ENCODE measurements around the gene TRIM10.

TRIM10 gene

DNA sequence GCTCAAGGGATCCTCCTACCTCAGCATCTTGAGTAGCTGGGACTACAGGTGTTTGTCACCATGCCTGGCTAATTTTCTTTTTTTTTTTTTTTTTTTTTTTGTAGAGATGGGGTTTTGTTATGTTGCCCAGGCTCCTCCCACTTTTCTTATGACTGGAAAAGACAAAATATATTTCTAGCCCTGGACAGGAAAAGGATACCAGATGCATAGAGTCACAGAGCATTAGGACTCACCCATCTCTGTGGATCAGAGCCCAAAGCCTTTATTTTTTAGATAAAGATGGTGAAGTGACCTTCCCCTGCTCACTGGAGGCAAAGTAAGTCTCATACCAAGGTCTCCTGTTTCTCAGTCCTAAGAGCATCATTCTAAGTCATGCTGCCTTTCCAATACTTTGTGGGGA, 3.4 kb downstream of the TRIM10 start:
- no peak overlapping the region for H3K4me3 ChIP-seq (ENCODE audit: low read depth, low read length)
- no peak for DNase-seq
- TF ChIP-seq, protein P1, sequence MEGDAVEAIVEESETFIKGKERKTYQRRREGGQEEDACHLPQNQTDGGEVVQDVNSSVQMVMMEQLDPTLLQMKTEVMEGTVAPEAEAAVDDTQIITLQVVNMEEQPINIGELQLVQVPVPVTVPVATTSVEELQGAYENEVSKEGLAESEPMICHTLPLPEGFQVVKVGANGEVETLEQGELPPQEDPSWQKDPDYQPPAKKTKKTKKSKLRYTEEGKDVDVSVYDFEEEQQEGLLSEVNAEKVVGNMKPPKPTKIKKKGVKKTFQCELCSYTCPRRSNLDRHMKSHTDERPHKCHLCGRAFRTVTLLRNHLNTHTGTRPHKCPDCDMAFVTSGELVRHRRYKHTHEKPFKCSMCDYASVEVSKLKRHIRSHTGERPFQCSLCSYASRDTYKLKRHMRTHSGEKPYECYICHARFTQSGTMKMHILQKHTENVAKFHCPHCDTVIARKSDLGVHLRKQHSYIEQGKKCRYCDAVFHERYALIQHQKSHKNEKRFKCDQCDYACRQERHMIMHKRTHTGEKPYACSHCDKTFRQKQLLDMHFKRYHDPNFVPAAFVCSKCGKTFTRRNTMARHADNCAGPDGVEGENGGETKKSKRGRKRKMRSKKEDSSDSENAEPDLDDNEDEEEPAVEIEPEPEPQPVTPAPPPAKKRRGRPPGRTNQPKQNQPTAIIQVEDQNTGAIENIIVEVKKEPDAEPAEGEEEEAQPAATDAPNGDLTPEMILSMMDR (IDR thresholded peaks at IDR 0.05; ENCODE audit: low read depth, low read length): no peak

DNA sequence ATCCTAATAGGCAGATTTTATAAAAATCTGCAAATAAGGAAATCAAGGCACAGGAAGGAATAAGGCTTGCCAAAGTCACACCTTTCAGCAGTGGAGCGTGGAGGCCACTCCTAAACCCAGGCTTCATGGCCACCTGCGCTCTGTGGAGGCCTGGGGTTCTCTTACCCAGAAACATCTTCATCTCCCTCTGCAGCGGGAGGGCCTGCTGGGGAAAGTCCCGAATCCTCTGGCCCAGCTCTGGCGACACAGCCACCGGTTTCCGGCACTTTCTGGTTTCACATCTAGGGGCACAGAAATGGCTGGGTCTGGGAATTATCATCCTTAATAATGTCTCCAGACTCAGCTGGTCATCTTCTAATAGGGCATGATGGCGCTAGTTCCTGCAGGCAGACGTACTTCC, 4.2 kb downstream of the TRIM10 start:
- Histone ChIP-seq H3K4me3 (ENCODE audit: low read depth, low read length) (no peak overlapping the region), H3K36me3 (no peaks in the 10 kb centered on the region), H3K27me3 (ENCODE audit: insufficient read depth, low read depth, severe bottlenecking) (peaks cover 94% of the 10 kb centered on the region), H3K9me3 (ENCODE audit: severe bottlenecking) (no peaks in the 10 kb centered on the region), H3K27ac (no peak overlapping the region)
- DNase-seq: no peak
- TF ChIP-seq, protein P1 (IDR thresholded peaks at IDR 0.05; ENCODE audit: low read depth, low read length): no peak

More for the DNA sequence above, 3.4 kb downstream of the TRIM10 start:
- H3K36me3 ChIP-seq: no peaks in the 10 kb centered on the region
- H3K27me3 ChIP-seq (ENCODE audit: insufficient read depth, low read depth, severe bottlenecking): peaks cover 90% of the 10 kb centered on the region
- H3K9me3 ChIP-seq (ENCODE audit: severe bottlenecking): no peaks in the 10 kb centered on the region
- no peak overlapping the region for H3K27ac ChIP-seq

DNA sequence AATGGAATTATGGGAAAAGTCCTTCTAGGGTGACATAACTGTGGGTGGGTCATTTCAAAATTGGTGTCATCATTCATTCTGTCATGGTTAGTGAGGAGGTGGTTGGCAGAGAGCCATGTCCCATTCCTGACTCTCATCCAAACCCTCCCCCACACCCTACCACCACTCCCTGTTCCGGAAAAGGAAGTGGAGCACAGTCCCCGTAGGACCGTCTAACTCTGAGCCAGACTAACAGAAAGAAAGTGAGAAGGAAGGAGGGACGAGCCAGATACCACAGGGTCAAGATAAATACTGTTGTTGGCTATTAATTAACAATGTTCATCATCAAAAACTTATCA, 4.8 kb downstream of the TRIM10 start:
- Histone ChIP-seq H3K36me3 (no peaks in the 10 kb centered on the region), H3K27me3 (ENCODE audit: insufficient read depth, low read depth, severe bottlenecking) (peaks cover 97% of the 10 kb centered on the region), H3K9me3 (ENCODE audit: severe bottlenecking) (no peaks in the 10 kb centered on the region), H3K27ac (no peak overlapping the region), H3K4me3 (ENCODE audit: low read depth, low read length) (no peak overlapping the region)
- TF ChIP-seq, protein P1 (IDR thresholded peaks at IDR 0.05; ENCODE audit: low read depth, low read length): no peak
- DNase-seq: no peak

DNA sequence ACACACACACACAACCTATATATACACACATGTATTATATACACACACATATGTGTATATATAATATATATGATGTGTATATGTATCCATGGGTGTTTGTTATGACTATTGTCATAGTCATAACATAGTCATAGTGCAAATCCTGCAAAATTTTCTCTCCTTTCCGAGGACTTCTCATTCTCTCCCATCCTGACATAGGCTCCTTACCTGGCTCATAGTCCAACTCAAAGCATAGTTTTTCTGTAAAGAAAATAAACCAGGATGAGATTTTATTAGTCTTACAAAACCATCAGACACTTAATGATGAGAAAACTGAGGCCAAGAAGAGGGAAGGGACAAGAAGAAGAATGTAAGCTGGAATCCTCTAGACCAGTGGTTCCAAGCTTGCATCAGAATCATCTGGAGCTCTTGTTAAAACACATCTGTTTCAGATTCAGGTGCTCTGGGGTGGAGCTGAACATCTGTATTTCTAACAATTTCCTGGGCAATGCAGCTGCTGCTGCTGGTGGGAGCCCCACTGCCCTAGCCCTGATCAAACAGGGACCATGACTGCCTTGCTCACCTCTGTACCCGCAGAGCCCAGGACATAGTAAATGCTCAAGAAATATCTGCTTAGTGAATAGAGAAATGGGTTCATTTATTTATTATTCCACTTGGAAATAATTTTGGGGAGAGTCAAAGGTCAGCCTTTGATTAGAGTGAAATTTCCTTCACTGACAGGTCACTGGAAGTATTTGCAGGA, 5.3 kb downstream of the TRIM10 start:
- no peak overlapping the region for H3K4me3 ChIP-seq (ENCODE audit: low read depth, low read length)
- no peak overlapping the region for H3K27ac ChIP-seq
- H3K36me3 ChIP-seq: no peaks in the 10 kb centered on the region
- H3K9me3 ChIP-seq (ENCODE audit: severe bottlenecking): peaks cover 4% of the 10 kb centered on the region
- TF ChIP-seq, protein P1 (IDR thresholded peaks at IDR 0.05; ENCODE audit: low read depth, low read length): no peak
- DNase-seq: no peak
- peaks cover 97% of the 10 kb centered on the region for H3K27me3 ChIP-seq (ENCODE audit: insufficient read depth, low read depth, severe bottlenecking)

DNA sequence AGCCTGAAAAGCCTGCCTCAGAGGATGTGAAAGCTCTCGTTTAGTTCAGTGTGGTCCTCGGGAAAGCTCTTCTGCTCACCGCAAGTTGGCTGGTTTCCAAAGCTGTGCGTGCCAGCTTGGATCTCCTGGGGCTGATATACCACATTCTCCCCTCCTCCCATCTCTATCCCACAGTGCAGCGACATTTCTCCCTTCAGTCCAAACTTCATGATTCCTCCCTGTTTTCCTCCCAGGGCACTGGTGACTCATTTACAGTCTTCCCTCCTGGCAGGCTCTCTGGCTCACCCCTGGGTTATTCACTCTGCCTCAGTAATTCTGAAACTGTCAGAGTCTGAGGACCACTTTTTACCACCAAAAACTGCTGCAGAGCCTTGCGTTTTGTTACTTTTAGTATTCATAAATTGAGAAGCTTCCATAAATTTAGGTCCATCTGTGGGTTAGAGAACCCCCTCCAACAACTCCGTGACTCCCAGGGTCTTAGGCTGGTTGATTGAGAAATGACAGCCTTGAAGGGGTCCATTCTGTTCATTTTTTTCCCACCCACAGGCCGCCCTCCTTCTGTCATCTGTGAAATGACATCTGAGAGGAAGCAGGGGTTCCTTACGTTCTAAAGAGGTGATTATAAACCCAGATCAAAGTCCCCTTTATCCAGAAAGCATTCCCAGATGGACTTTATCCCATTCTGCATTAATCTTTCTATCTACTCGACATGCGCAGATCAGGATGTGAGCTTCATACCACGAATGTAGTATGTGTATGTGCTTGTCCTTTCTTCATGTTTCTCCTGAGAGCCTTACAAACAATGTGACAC, 6.1 kb downstream of the TRIM10 start:
- Histone ChIP-seq H3K36me3 (no peaks in the 10 kb centered on the region), H3K27ac (no peak overlapping the region), H3K9me3 (ENCODE audit: severe bottlenecking) (peaks cover 4% of the 10 kb centered on the region), H3K27me3 (ENCODE audit: insufficient read depth, low read depth, severe bottlenecking) (peaks cover 97% of the 10 kb centered on the region), H3K4me3 (ENCODE audit: low read depth, low read length) (no peak overlapping the region)
- no peak for DNase-seq
- TF ChIP-seq, protein P1 (IDR thresholded peaks at IDR 0.05; ENCODE audit: low read depth, low read length): no peak

Measured in WERI-Rb-1 (cell line).